SK-N-MC (cell line): ENCODE data around the gene PCNX3.

Experiments
- FOXP2 ChIP-seq: optimal IDR thresholded peaks from 2 replicates; pipeline ENCODE3; 2011; ENCODE audit warnings: mild to moderate bottlenecking, moderate library complexity; ENCODE audit not compliant: insufficient read depth; ENCODE audit errors: extremely low read length, control extremely low read depth
- POLR2AphosphoS5 ChIP-seq: IDR thresholded peaks from 2 replicates; pipeline ENCODE4 v1.6.1; 2012; ENCODE audit warnings: mild to moderate bottlenecking, low read depth, low read length, borderline replicate concordance

- TF ChIP-seq POLR2AphosphoS5 (no peak), FOXP2 (no peak)
Observed at GRCh38 chr11:65661599-65662246, 46.1 kb downstream of the PCNX3 start.
